Kidney epithelial cell (primary cell): ENCODE data around the gene C19orf44. TPM values are rescaled to one million over a fixed set of nuclear protein-coding genes. Genes with fewer than 3 reads are reported as not detected.
A peak's percentile ranks its signal among the peaks of the same experiment; 100 is the strongest.
"Not testable (repeated sequence)": the region's sequence is repeated elsewhere in the genome, so short reads cannot be mapped to it uniquely, and the experiment has no call there.

Experiments used
- DNase-seq: peaks from one replicate; pipeline ENCODE4 v3.0.0-alpha.2; 2010; ENCODE audit warnings: low read depth
- H3K27me3 ChIP-seq: 2 replicates; pipeline ENCODE4 v1.6.0; 2011; ENCODE audit warnings: low read length; ENCODE audit not compliant: control insufficient read depth, insufficient read depth
- H3K36me3 ChIP-seq: 2 replicates; pipeline ENCODE4 v1.5.1; 2011; ENCODE audit warnings: low read length; ENCODE audit not compliant: control insufficient read depth, insufficient read depth
- H3K4me3 ChIP-seq: 2 replicates; pipeline ENCODE4 v1.5.1; 2011; ENCODE audit warnings: low read depth, mild to moderate bottlenecking, control low read depth, low read length
- total RNA-seq: library from RNA; depleted of rRNA; stranded (reverse); fragments of >200 nt; gene quantifications from 2 replicates; pipeline ENCODE4 v1.2.3, GENCODE V29; 2015
- TF ChIP-seq, protein P1 (sequence below): IDR thresholded peaks from 2 replicates; pipeline ENCODE4 v1.5.1; 2011; ENCODE audit warnings: mild to moderate bottlenecking, moderate library complexity, low read length, control low read depth, inconsistent platforms; ENCODE audit not compliant: insufficient read depth, poor library complexity, severe bottlenecking

Gene C19orf44
- total RNA-seq, 1 donor from 2014 or later, result 2.7 TPM

GRCh38 chr19:16542910-16543472, 46.8 kb downstream of the C19orf44 start:
- Histone ChIP-seq H3K4me3 (peak overlapping the region; percentile 99), H3K36me3 (peaks cover 3% of the 10 kb centered on the region), H3K27me3 (no peaks in the 10 kb centered on the region)
- DNase-seq, result no peak
- TF ChIP-seq, protein P1, sequence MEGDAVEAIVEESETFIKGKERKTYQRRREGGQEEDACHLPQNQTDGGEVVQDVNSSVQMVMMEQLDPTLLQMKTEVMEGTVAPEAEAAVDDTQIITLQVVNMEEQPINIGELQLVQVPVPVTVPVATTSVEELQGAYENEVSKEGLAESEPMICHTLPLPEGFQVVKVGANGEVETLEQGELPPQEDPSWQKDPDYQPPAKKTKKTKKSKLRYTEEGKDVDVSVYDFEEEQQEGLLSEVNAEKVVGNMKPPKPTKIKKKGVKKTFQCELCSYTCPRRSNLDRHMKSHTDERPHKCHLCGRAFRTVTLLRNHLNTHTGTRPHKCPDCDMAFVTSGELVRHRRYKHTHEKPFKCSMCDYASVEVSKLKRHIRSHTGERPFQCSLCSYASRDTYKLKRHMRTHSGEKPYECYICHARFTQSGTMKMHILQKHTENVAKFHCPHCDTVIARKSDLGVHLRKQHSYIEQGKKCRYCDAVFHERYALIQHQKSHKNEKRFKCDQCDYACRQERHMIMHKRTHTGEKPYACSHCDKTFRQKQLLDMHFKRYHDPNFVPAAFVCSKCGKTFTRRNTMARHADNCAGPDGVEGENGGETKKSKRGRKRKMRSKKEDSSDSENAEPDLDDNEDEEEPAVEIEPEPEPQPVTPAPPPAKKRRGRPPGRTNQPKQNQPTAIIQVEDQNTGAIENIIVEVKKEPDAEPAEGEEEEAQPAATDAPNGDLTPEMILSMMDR, result no peak

GRCh38 chr19:16543734-16544133, 47.5 kb downstream of the C19orf44 start:
- H3K4me3 ChIP-seq, H3K36me3 ChIP-seq, DNase-seq, H3K27me3 ChIP-seq: not testable (repeated sequence)

- H3K36me3 ChIP-seq, result peaks cover 1% of the 10 kb centered on the region
- H3K4me3 ChIP-seq, result no peak overlapping the region
- no peak for DNase-seq
- H3K27me3 ChIP-seq, result no peaks in the 10 kb centered on the region
- TF ChIP-seq, protein P1, result no peak
Measured at GRCh38 chr19:16544473-16545231, 48.5 kb downstream of the C19orf44 start.

DNA sequence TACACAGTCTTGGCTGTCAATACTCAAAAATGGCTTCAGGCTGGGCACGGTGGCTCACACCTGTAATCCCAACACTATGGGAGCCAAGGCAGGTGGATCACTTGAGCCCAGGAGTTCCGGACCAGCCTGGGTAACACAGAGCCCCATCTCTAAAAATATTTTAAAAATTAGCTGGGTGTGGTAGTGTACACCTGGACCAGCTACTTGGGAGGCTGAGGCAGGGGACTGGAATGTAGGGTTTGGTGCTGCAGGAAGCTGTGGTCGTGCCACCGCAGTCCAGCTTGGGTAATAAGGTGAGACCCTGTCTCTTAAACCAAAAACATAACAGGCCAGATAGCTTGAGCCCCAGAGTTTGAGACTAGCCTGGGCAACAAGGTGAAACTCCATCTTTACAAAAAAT, 52.8 kb downstream of the C19orf44 start:
- H3K36me3 ChIP-seq, result no peaks in the 10 kb centered on the region
- H3K27me3 ChIP-seq, result no peaks in the 10 kb centered on the region
- no peak overlapping the region for H3K4me3 ChIP-seq
- DNase-seq, result no peak
- TF ChIP-seq, protein P1, result no peak

DNA sequence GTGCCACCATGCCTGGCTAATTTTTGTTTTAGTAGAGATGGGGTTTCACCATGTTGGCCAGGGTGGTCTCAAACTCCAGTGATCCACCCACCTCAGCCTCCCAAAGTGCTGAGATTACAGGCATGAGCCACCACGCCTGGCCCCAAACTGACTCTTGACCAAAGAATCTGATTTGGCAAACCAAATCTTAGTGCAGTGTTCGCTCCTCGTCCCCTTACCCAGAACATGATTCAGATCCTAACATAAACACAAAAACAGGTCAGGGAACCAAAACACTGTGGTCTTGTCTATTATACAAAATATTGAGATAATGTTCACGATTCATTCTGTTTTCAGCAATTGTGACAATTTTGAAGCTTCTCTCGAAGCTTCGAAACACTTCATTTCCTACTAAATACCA, 55.7 kb downstream of the C19orf44 start:
- not testable (repeated sequence) for H3K4me3 ChIP-seq, H3K36me3 ChIP-seq, DNase-seq, H3K27me3 ChIP-seq

DNA sequence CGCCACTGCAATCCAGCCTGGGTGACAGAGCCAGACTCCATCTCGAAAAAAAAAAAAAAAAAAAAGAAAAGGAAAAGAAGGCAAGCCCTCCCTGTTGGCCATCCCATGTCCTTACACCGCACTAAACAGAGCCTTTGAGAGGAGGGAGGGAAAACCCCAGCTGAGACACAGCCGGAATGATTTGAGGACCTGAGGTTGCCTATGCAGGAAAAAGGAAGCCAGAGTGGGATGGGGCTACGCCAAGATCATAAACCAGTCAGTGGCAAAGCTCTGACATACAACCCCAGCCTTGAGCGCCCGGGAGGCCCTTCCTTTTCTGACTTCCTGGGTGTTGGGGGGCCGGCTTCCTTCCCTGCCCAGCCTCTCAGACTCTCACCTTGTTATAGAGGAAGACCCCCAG, 58.6 kb downstream of the C19orf44 start:
- no peaks in the 10 kb centered on the region for H3K27me3 ChIP-seq
- TF ChIP-seq, protein P1, result no peak

DNA sequence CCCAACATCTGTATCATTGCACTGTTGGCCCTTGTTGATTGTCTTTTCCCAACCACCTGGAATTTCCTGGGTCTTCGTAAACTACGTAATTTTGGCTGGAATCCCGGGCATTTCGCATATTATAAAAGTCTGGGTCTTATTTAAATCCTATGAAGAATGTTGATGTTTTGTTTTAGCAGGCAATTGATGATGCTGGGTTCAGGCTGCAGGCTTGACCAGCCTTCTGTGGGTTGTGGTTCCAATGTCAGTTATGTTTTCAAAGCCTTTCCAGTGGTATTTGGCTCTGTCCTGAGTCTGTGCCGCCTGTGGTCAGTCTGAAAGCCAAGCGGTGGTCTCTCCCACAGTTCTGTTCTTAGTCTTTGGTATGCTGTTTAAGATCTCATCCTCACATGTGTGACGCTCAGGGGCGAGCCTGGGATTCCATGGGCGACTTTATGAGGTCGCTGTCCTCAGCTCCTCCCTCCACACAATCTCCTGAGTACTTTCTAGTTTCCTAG, 63.6 kb downstream of the C19orf44 start:
- DNase-seq, result no peak
- H3K27me3 ChIP-seq, result no peaks in the 10 kb centered on the region
- H3K4me3 ChIP-seq, result no peak overlapping the region
- TF ChIP-seq, protein P1, result no peak
- H3K36me3 ChIP-seq, result peaks cover 8% of the 10 kb centered on the region

More for the DNA sequence above, 58.6 kb downstream of the C19orf44 start:
- H3K4me3 ChIP-seq, result no peak overlapping the region
- H3K36me3 ChIP-seq, result peaks cover 2% of the 10 kb centered on the region
- DNase-seq, result no peak
